GM12864 (cell line): ENCODE data around the gene MSX2.

Experiments used
- DNase-seq: peaks from one replicate; pipeline ENCODE4 v3.0.0-alpha.2; 2011; ENCODE audit warnings: low read depth
- H3K4me3 ChIP-seq: 2 replicates; pipeline ENCODE4 v1.5.1; 2011; ENCODE audit warnings: mild to moderate bottlenecking, low read depth, low read length, control low read depth
- CTCF ChIP-seq: IDR thresholded peaks from 2 replicates; pipeline ENCODE4 v1.5.1; 2011; ENCODE audit warnings: low read depth, mild to moderate bottlenecking, moderate library complexity, low read length, control low read depth, inconsistent platforms; ENCODE audit errors: missing control alignments

MSX2 gene

GRCh38 chr5:174698156-174698555 is 26.2 kb upstream of the MSX2 start:
- no peak overlapping the region for H3K4me3 ChIP-seq
- no peak for TF ChIP-seq CTCF
- no peak for DNase-seq

- TF ChIP-seq CTCF = no peak
- DNase-seq = no peak
- H3K4me3 ChIP-seq = no peak overlapping the region
These were observed 25.3 kb upstream of the MSX2 start for GRCh38 chr5:174699131-174699530.

GRCh38 chr5:174706997-174707572 is 17.3 kb upstream of the MSX2 start:
- no peak for DNase-seq
- no peak for TF ChIP-seq CTCF
- no peak overlapping the region for H3K4me3 ChIP-seq

- no peak for TF ChIP-seq CTCF
- H3K4me3 ChIP-seq = no peak overlapping the region
- no peak for DNase-seq
These were observed 16.7 kb upstream of the MSX2 start for GRCh38 chr5:174707671-174708070.

- TF ChIP-seq CTCF = no peak
- no peak for DNase-seq
These were observed 15.7 kb upstream of the MSX2 start for GRCh38 chr5:174708476-174709207.

GRCh38 chr5:174714751-174715150 is 9.6 kb upstream of the MSX2 start:
- no peak overlapping the region for H3K4me3 ChIP-seq
- no peak for TF ChIP-seq CTCF
- DNase-seq = no peak

More at GRCh38 chr5:174708476-174709207, 15.7 kb upstream of the MSX2 start:
- H3K4me3 ChIP-seq = no peak overlapping the region

GRCh38 chr5:174715804-174716203 is 8.6 kb upstream of the MSX2 start:
- DNase-seq = no peak
- no peak for TF ChIP-seq CTCF

More at GRCh38 chr5:174715804-174716203, 8.6 kb upstream of the MSX2 start:
- no peak overlapping the region for H3K4me3 ChIP-seq
